ENCODE results near the gene CSNK2A1.

- TF ChIP-seq CTCF (IDR thresholded peaks at IDR 0.05; ENCODE audit: low read depth, low read length, missing input control), result no peak
- no peak for TF ChIP-seq YY1 (IDR thresholded peaks at IDR 0.05)
- TF ChIP-seq REST (IDR thresholded peaks at IDR 0.05), result no peak
- TF ChIP-seq RXRA (IDR thresholded peaks at IDR 0.05), result no peak
- TF ChIP-seq EGR1 (IDR thresholded peaks at IDR 0.05; ENCODE audit: low read depth in 2 of 2), result no peak
- TF ChIP-seq RAD21 (IDR thresholded peaks at IDR 0.05), result no peak
- TF ChIP-seq, protein P1, sequence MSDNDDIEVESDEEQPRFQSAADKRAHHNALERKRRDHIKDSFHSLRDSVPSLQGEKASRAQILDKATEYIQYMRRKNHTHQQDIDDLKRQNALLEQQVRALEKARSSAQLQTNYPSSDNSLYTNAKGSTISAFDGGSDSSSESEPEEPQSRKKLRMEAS (IDR thresholded peaks at IDR 0.05), result no peak
- TF ChIP-seq SP1 (IDR thresholded peaks at IDR 0.05), result no peak
- no peak for TF ChIP-seq GABPA (IDR thresholded peaks at IDR 0.05 in 1 of 2, conservative IDR thresholded peaks at IDR 0.05 in 1 of 2)
- TF ChIP-seq TAF1 (conservative IDR thresholded peaks at IDR 0.05), result no peak
- TF ChIP-seq FOXA1 (IDR thresholded peaks at IDR 0.05), result no peak
- TF ChIP-seq ATF3 (IDR thresholded peaks at IDR 0.05), result no peak
- TF ChIP-seq, protein P2, sequence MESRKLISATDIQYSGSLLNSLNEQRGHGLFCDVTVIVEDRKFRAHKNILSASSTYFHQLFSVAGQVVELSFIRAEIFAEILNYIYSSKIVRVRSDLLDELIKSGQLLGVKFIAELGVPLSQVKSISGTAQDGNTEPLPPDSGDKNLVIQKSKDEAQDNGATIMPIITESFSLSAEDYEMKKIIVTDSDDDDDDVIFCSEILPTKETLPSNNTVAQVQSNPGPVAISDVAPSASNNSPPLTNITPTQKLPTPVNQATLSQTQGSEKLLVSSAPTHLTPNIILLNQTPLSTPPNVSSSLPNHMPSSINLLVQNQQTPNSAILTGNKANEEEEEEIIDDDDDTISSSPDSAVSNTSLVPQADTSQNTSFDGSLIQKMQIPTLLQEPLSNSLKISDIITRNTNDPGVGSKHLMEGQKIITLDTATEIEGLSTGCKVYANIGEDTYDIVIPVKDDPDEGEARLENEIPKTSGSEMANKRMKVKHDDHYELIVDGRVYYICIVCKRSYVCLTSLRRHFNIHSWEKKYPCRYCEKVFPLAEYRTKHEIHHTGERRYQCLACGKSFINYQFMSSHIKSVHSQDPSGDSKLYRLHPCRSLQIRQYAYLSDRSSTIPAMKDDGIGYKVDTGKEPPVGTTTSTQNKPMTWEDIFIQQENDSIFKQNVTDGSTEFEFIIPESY (IDR thresholded peaks at IDR 0.05), result no peak
- TF ChIP-seq NR2F2 (IDR thresholded peaks at IDR 0.05), result no peak
These were observed 104.8 kb downstream of the CSNK2A1 start for GRCh38 chr20:438571-439469.
